SH-SY5Y (cell line): ENCODE results near the gene GRIP1.

Experiments used
- GATA2 ChIP-seq: IDR thresholded peaks from 2 replicates; pipeline ENCODE4 v1.6.1; 2011; ENCODE audit warnings: mild to moderate bottlenecking, low read depth, low read length
- GATA3 ChIP-seq: IDR thresholded peaks from 2 replicates; pipeline ENCODE4 v1.6.1; 2011; ENCODE audit warnings: low read depth, mild to moderate bottlenecking, low read length, moderate library complexity

GRCh38 chr12:66667906-66668305 lies 11.0 kb downstream of the GRIP1 start:
- TF ChIP-seq GATA2: no peak
- no peak for TF ChIP-seq GATA3
